Esophagus muscularis mucosa (tissue), 4 donors: Measurements from ENCODE around the gene ADAMTSL1.

Source experiments
- EP300 ChIP-seq: sonication (generic); formaldehyde crosslinking; IDR thresholded peaks from one replicate; pipeline ENCODE4 v1.6.1; 2017; ENCODE audit warnings: antibody characterized with exemption
- POLR2A ChIP-seq: fragments of 450-650 bp; IDR thresholded peaks from one replicate; pipeline ENCODE4 v1.6.1; 2017; ENCODE audit warnings: antibody characterized with exemption, moderate library complexity, mild to moderate bottlenecking, low read depth
- POLR2AphosphoS5 ChIP-seq, 2 donors: sonication (generic); formaldehyde crosslinking; IDR thresholded peaks; one replicate each; pipeline ENCODE4 v1.6.1; 2017; ENCODE audit warnings: antibody characterized with exemption in 2 of 2
- TF ChIP-seq, protein P1 (sequence below), 3 experiments: fragments of 200-600 bp in 2 of 3; fragments of 450-650 bp in 1 of 3; sonication (generic) in 2 of 3; IDR thresholded peaks; one replicate each; pipeline ENCODE4 v1.5.1; 2017 to 2019; ENCODE audit warnings: antibody characterized with exemption in 3 of 3, mild to moderate bottlenecking in 2 of 3, moderate library complexity in 1 of 3

DNA sequence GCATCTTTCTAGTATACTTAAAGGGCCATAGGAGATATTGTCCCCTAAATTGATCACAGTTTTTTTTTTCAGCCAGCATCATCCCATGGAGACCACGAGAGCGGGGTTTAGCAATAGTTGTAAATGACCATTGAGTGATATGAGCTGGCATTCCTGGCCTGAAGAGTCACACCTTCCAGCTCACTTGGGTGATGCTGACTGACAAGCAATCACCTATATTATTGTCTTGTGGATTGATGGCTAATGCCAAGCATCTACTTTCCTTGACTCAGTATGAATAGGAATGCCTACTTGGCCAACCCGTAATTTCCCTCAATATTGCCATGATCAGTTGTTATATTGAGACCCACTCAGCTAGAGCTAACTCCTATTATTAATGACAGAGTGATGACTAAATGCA is 70.5 kb downstream of the ADAMTSL1 start:
- TF ChIP-seq, protein P1, sequence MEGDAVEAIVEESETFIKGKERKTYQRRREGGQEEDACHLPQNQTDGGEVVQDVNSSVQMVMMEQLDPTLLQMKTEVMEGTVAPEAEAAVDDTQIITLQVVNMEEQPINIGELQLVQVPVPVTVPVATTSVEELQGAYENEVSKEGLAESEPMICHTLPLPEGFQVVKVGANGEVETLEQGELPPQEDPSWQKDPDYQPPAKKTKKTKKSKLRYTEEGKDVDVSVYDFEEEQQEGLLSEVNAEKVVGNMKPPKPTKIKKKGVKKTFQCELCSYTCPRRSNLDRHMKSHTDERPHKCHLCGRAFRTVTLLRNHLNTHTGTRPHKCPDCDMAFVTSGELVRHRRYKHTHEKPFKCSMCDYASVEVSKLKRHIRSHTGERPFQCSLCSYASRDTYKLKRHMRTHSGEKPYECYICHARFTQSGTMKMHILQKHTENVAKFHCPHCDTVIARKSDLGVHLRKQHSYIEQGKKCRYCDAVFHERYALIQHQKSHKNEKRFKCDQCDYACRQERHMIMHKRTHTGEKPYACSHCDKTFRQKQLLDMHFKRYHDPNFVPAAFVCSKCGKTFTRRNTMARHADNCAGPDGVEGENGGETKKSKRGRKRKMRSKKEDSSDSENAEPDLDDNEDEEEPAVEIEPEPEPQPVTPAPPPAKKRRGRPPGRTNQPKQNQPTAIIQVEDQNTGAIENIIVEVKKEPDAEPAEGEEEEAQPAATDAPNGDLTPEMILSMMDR (IDR thresholded peaks at IDR 0.05) = no peak
- TF ChIP-seq POLR2A (no peak), EP300 (no peak), POLR2AphosphoS5 (IDR thresholded peaks at IDR 0.05) (no peak)
